Measurements from ENCODE around the gene GPX6. TPM values are rescaled to one million over a fixed set of nuclear protein-coding genes. Genes with fewer than 3 reads are reported as not detected.

The GPX6 gene
- total RNA-seq, 1 experiment from 2014 or later: not detected

- Histone ChIP-seq H3K9me3 (ENCODE audit: low read depth, low read length, poor library complexity, severe bottlenecking) (no peaks in the 10 kb centered on the region), H3K4me3 (ENCODE audit: low read depth, low read length, poor library complexity, severe bottlenecking) (no peak overlapping the region), H3K36me3 (ENCODE audit: insufficient read depth, low read length, poor library complexity, severe bottlenecking) (no peaks in the 10 kb centered on the region), H3K27me3 (replicated peaks; ENCODE audit: insufficient read depth, low read depth, low read length, poor library complexity) (no peaks in the 10 kb centered on the region), H3K27ac (ENCODE audit: low read depth, low read length, poor library complexity, severe bottlenecking) (no peak overlapping the region), H3K4me1 (ENCODE audit: insufficient read depth, low read length, poor library complexity, severe bottlenecking) (no peaks in the 10 kb centered on the region)
- intact Hi-C loops (cut with micrococcal nuclease; ENCODE audit: unreplicated experiment): loop anchor here (2.0 kb wide), 1 partner anchor 187 kb away; no protein-coding TSS in a partner anchor
- DNase-seq (ENCODE audit: low spot score): no peak
- TF ChIP-seq CTCF (conservative IDR thresholded peaks at IDR 0.05; ENCODE audit: low read depth, low read length) (no peak), EZH2 (IDR thresholded peaks at IDR 0.05; ENCODE audit: borderline replicate concordance, low read depth, low read length, poor library complexity, severe bottlenecking) (no peak)
- no TSS peak for BruUV-seq (replicated peaks)
- CTCF ChIA-PET: no interaction called here
- POLR2A ChIA-PET (ENCODE audit: low non-redundant PET): no interaction called here
Measured at GRCh38 chr6:28497893-28498292, 17.7 kb downstream of the GPX6 start.

- DNase-seq (ENCODE audit: low spot score): no peak
- Histone ChIP-seq H3K4me3 (ENCODE audit: low read depth, low read length, poor library complexity, severe bottlenecking) (no peak overlapping the region), H3K27me3 (replicated peaks; ENCODE audit: insufficient read depth, low read depth, low read length, poor library complexity) (no peaks in the 10 kb centered on the region), H3K9me3 (ENCODE audit: low read depth, low read length, poor library complexity, severe bottlenecking) (no peaks in the 10 kb centered on the region), H3K36me3 (ENCODE audit: insufficient read depth, low read length, poor library complexity, severe bottlenecking) (no peaks in the 10 kb centered on the region), H3K27ac (ENCODE audit: low read depth, low read length, poor library complexity, severe bottlenecking) (no peak overlapping the region), H3K4me1 (ENCODE audit: insufficient read depth, low read length, poor library complexity, severe bottlenecking) (no peaks in the 10 kb centered on the region)
- BruUV-seq (replicated peaks): no TSS peak
- CTCF ChIA-PET: no interaction called here
- POLR2A ChIA-PET (ENCODE audit: low non-redundant PET): no interaction called here
- intact Hi-C loops (cut with micrococcal nuclease; ENCODE audit: unreplicated experiment): loop anchor here (2.0 kb wide), 1 partner anchor 187 kb away; no protein-coding TSS in a partner anchor
- TF ChIP-seq EZH2 (IDR thresholded peaks at IDR 0.05; ENCODE audit: borderline replicate concordance, low read depth, low read length, poor library complexity, severe bottlenecking) (no peak), CTCF (conservative IDR thresholded peaks at IDR 0.05; ENCODE audit: low read depth, low read length) (no peak)
Measured at GRCh38 chr6:28497306-28497705, 18.3 kb downstream of the GPX6 start.

- Histone ChIP-seq H3K4me1 (ENCODE audit: insufficient read depth, low read length, poor library complexity, severe bottlenecking) (no peaks in the 10 kb centered on the region), H3K27ac (ENCODE audit: low read depth, low read length, poor library complexity, severe bottlenecking) (no peak overlapping the region), H3K36me3 (ENCODE audit: insufficient read depth, low read length, poor library complexity, severe bottlenecking) (no peaks in the 10 kb centered on the region), H3K4me3 (ENCODE audit: low read depth, low read length, poor library complexity, severe bottlenecking) (no peak overlapping the region), H3K27me3 (replicated peaks; ENCODE audit: insufficient read depth, low read depth, low read length, poor library complexity) (no peaks in the 10 kb centered on the region), H3K9me3 (ENCODE audit: low read depth, low read length, poor library complexity, severe bottlenecking) (no peaks in the 10 kb centered on the region)
- ChIA-PET CTCF (no interaction called here), POLR2A (ENCODE audit: low non-redundant PET) (no interaction called here)
- intact Hi-C loops (cut with micrococcal nuclease; ENCODE audit: unreplicated experiment): loop anchor here (2.0 kb wide), 1 partner anchor 189 kb away; no protein-coding TSS in a partner anchor
- TF ChIP-seq CTCF (conservative IDR thresholded peaks at IDR 0.05; ENCODE audit: low read depth, low read length): peak; percentile 37; the same call in 1 of the 2 replicates
- no peak for TF ChIP-seq EZH2 (IDR thresholded peaks at IDR 0.05; ENCODE audit: borderline replicate concordance, low read depth, low read length, poor library complexity, severe bottlenecking)
- peak; percentile 33 for DNase-seq (ENCODE audit: low spot score)
- BruUV-seq (replicated peaks): no TSS peak
Measured at GRCh38 chr6:28496099-28496779, 19.4 kb downstream of the GPX6 start.

Data from A673 (cell line).